Measurements from ENCODE around the gene AGBL4. TPM values are rescaled to one million over a fixed set of nuclear protein-coding genes. Genes with fewer than 3 reads are reported as not detected.
"Not testable (repeated sequence)": the region's sequence is repeated elsewhere in the genome, so short reads cannot be mapped to it uniquely, and the experiment has no call there.

AGBL4 gene
- total RNA-seq, 1 experiment from 2014 or later, result not detected

- H3K36me3 ChIP-seq, result no peaks in the 10 kb centered on the region
- H3K9me3 ChIP-seq, result no peaks in the 10 kb centered on the region
- no peaks in the 10 kb centered on the region for H3K27me3 ChIP-seq
- no peak for DNase-seq
- H3K4me3 ChIP-seq, result no peak overlapping the region
Observed at GRCh38 chr1:48548985-48549384, 1474.8 kb downstream of the AGBL4 start.

- no peak for DNase-seq
- no peaks in the 10 kb centered on the region for H3K9me3 ChIP-seq
- no peak overlapping the region for H3K4me3 ChIP-seq
- H3K36me3 ChIP-seq, result no peaks in the 10 kb centered on the region
- H3K27me3 ChIP-seq, result no peaks in the 10 kb centered on the region
Observed at GRCh38 chr1:48547561-48548220, 1476.1 kb downstream of the AGBL4 start.

GRCh38 chr1:48543854-48544253 is 1479.9 kb downstream of the AGBL4 start:
- Histone ChIP-seq H3K4me3 (no peak overlapping the region), H3K9me3 (no peaks in the 10 kb centered on the region), H3K36me3 (no peaks in the 10 kb centered on the region), H3K27me3 (no peaks in the 10 kb centered on the region)
- DNase-seq, result no peak

- H3K36me3 ChIP-seq, result no peaks in the 10 kb centered on the region
- no peak overlapping the region for H3K4me3 ChIP-seq
- DNase-seq, result no peak
- no peaks in the 10 kb centered on the region for H3K9me3 ChIP-seq
- H3K27me3 ChIP-seq, result no peaks in the 10 kb centered on the region
Observed at GRCh38 chr1:48540587-48540986, 1483.2 kb downstream of the AGBL4 start.

- Histone ChIP-seq H3K9me3 (no peaks in the 10 kb centered on the region), H3K4me3 (no peak overlapping the region), H3K36me3 (no peaks in the 10 kb centered on the region), H3K27me3 (no peaks in the 10 kb centered on the region)
- DNase-seq, result peak; percentile 8
Observed at GRCh38 chr1:48536477-48536876, 1487.3 kb downstream of the AGBL4 start.

GRCh38 chr1:48532976-48533375 is 1490.8 kb downstream of the AGBL4 start:
- Histone ChIP-seq H3K36me3 (no peaks in the 10 kb centered on the region), H3K4me3 (no peak overlapping the region), H3K9me3 (no peaks in the 10 kb centered on the region), H3K27me3 (no peaks in the 10 kb centered on the region)
- DNase-seq, result no peak

GRCh38 chr1:48530727-48531351 is 1492.9 kb downstream of the AGBL4 start:
- Histone ChIP-seq H3K9me3 (no peaks in the 10 kb centered on the region), H3K27me3 (no peaks in the 10 kb centered on the region), H3K36me3 (no peaks in the 10 kb centered on the region), H3K4me3 (no peak overlapping the region)
- DNase-seq, result peak; percentile 50

- no peaks in the 10 kb centered on the region for H3K9me3 ChIP-seq
- DNase-seq, result no peak
- H3K4me3 ChIP-seq, result no peak overlapping the region
- H3K27me3 ChIP-seq, result no peaks in the 10 kb centered on the region
- no peaks in the 10 kb centered on the region for H3K36me3 ChIP-seq
Observed at GRCh38 chr1:48527051-48527450, 1496.7 kb downstream of the AGBL4 start.

GRCh38 chr1:48526008-48526710 is 1497.6 kb downstream of the AGBL4 start:
- Histone ChIP-seq H3K27me3 (no peaks in the 10 kb centered on the region), H3K4me3 (no peak overlapping the region), H3K9me3 (no peaks in the 10 kb centered on the region), H3K36me3 (no peaks in the 10 kb centered on the region)
- peak; percentile 12 for DNase-seq

GRCh38 chr1:48524892-48525467 is 1498.8 kb downstream of the AGBL4 start:
- Histone ChIP-seq H3K36me3 (no peaks in the 10 kb centered on the region), H3K9me3 (no peaks in the 10 kb centered on the region), H3K4me3 (no peak overlapping the region), H3K27me3 (no peaks in the 10 kb centered on the region)
- no peak for DNase-seq

GRCh38 chr1:48523558-48523957 is 1500.2 kb downstream of the AGBL4 start:
- DNase-seq, result no peak
- Histone ChIP-seq H3K9me3 (no peaks in the 10 kb centered on the region), H3K36me3 (no peaks in the 10 kb centered on the region), H3K4me3 (no peak overlapping the region), H3K27me3 (no peaks in the 10 kb centered on the region)

- H3K27me3 ChIP-seq, DNase-seq, H3K4me3 ChIP-seq, H3K36me3 ChIP-seq, H3K9me3 ChIP-seq: not testable (repeated sequence)
Observed at GRCh38 chr1:48519896-48520295, 1503.9 kb downstream of the AGBL4 start.

- no peaks in the 10 kb centered on the region for H3K9me3 ChIP-seq
- DNase-seq, result no peak
Observed at GRCh38 chr1:48506870-48507269, 1516.9 kb downstream of the AGBL4 start.

GRCh38 chr1:48500541-48501450 is 1523.0 kb downstream of the AGBL4 start:
- Histone ChIP-seq H3K36me3 (no peaks in the 10 kb centered on the region), H3K27me3 (no peaks in the 10 kb centered on the region; the same call in 1 of the 2 replicates), H3K4me3 (no peak overlapping the region)

More at GRCh38 chr1:48506870-48507269, 1516.9 kb downstream of the AGBL4 start:
- H3K36me3 ChIP-seq, result no peaks in the 10 kb centered on the region
- H3K4me3 ChIP-seq, result no peak overlapping the region
- H3K27me3 ChIP-seq, result no peaks in the 10 kb centered on the region; the same call in 1 of the 2 replicates

GRCh38 chr1:48499211-48499735 is 1524.5 kb downstream of the AGBL4 start:
- Histone ChIP-seq H3K36me3 (no peaks in the 10 kb centered on the region), H3K9me3 (no peaks in the 10 kb centered on the region), H3K27me3 (no peaks in the 10 kb centered on the region), H3K4me3 (no peak overlapping the region)
- no peak for DNase-seq

More at GRCh38 chr1:48500541-48501450, 1523.0 kb downstream of the AGBL4 start:
- no peak for DNase-seq
- H3K9me3 ChIP-seq, result no peaks in the 10 kb centered on the region

GRCh38 chr1:48498096-48498791 is 1525.5 kb downstream of the AGBL4 start:
- Histone ChIP-seq H3K27me3 (no peaks in the 10 kb centered on the region), H3K9me3 (no peaks in the 10 kb centered on the region), H3K4me3 (no peak overlapping the region), H3K36me3 (no peaks in the 10 kb centered on the region)
- peak; percentile 51 for DNase-seq
